Keratinocyte (primary cell): ENCODE measurements around the gene CENPL. TPM values are rescaled to one million over a fixed set of nuclear protein-coding genes. Genes with fewer than 3 reads are reported as not detected.
"Not testable (repeated sequence)": the region's sequence is repeated elsewhere in the genome, so short reads cannot be mapped to it uniquely, and the experiment has no call there.

Source experiments
- DNase-seq: peaks from one replicate; pipeline ENCODE4 v3.0.0-alpha.2; 2011; ENCODE audit warnings: low read depth, missing footprints, low spot score
- FAIRE-seq: peaks from 2 replicates; lab custom pipeline; 2011; peaks lifted over from hg19 to GRCh38; lab: Jason Lieb, UNC
- H2AFZ ChIP-seq: 2 replicates; pipeline ENCODE4 v1.6.0; 2012; ENCODE audit warnings: low read length, control low read depth, inconsistent platforms; ENCODE audit not compliant: control insufficient read depth
- H3K27ac ChIP-seq: 2 replicates; pipeline ENCODE4 v1.5.1; 2011; ENCODE audit warnings: low read length; ENCODE audit not compliant: control insufficient read depth, insufficient read depth
- H3K27me3 ChIP-seq: 3 replicates; pipeline ENCODE4 v1.6.0; 2011; ENCODE audit warnings: low read length; ENCODE audit not compliant: control insufficient read depth, insufficient read depth; ENCODE audit errors: extremely low read depth
- H3K36me3 ChIP-seq, 2 experiments: 2 replicates in 1 of 2; 3 replicates in 1 of 2; pipeline ENCODE4 v1.5.1; 2011; ENCODE audit warnings: low read length in 2 of 2, mild to moderate bottlenecking in 1 of 2; ENCODE audit not compliant: control insufficient read depth in 2 of 2, insufficient read depth in 2 of 2; ENCODE audit errors: extremely low read depth in 1 of 2
- H3K4me1 ChIP-seq: 3 replicates; pipeline ENCODE4 v1.5.1; 2011; ENCODE audit warnings: low read length; ENCODE audit not compliant: control insufficient read depth, insufficient read depth; ENCODE audit errors: extremely low read depth
- H3K4me2 ChIP-seq: 3 replicates; pipeline ENCODE4 v1.6.0; 2011; ENCODE audit warnings: low read depth, low read length; ENCODE audit not compliant: control insufficient read depth, insufficient read depth; ENCODE audit errors: extremely low read depth
- H3K4me3 ChIP-seq, 3 experiments: fragments of 200-600 bp in 1 of 3; sonication (generic) in 1 of 3; 2 replicates in 2 of 3; 3 replicates in 1 of 3; pipeline ENCODE4 v1.5.1; 2011 to 2016; ENCODE audit warnings: low read length in 3 of 3, mild to moderate bottlenecking in 3 of 3, control low read depth in 2 of 3, inconsistent platforms in 1 of 3, low read depth in 1 of 3, mixed read lengths in 1 of 3, mixed run types in 1 of 3, moderate library complexity in 1 of 3; ENCODE audit not compliant: control insufficient read depth in 2 of 3, insufficient read depth in 2 of 3; ENCODE audit errors: extremely low read depth in 1 of 3
- H3K79me2 ChIP-seq: 2 replicates; pipeline ENCODE4 v1.6.0; 2012; ENCODE audit warnings: low read length; ENCODE audit not compliant: control insufficient read depth, insufficient read depth
- H3K9ac ChIP-seq: 3 replicates; pipeline ENCODE4 v1.6.0; 2011; ENCODE audit warnings: low read length; ENCODE audit not compliant: control insufficient read depth, insufficient read depth; ENCODE audit errors: extremely low read depth
- H3K9me1 ChIP-seq: 3 replicates; pipeline ENCODE4 v1.6.0; 2011; ENCODE audit warnings: low read length; ENCODE audit not compliant: control insufficient read depth, insufficient read depth; ENCODE audit errors: extremely low read depth
- H3K9me3 ChIP-seq: 2 replicates; pipeline ENCODE4 v1.5.1; 2012; ENCODE audit warnings: low read depth, low read length; ENCODE audit not compliant: control insufficient read depth
- H4K20me1 ChIP-seq: 3 replicates; pipeline ENCODE4 v1.6.0; 2011; ENCODE audit warnings: low read length; ENCODE audit not compliant: control insufficient read depth, insufficient read depth; ENCODE audit errors: extremely low read depth
- CTCF ChIP-seq, 3 experiments: IDR thresholded peaks in 1 of 3; conservative IDR thresholded peaks in 1 of 3; optimal IDR thresholded peaks in 1 of 3; 2 replicates in 2 of 3; 3 replicates in 1 of 3; pipeline versions ENCODE3 to v1.5.1; 2011; ENCODE audit warnings: low read length in 3 of 3, mild to moderate bottlenecking in 3 of 3, moderate library complexity in 2 of 3, control low read depth in 1 of 3, inconsistent platforms in 1 of 3; ENCODE audit not compliant: insufficient read depth in 2 of 3; ENCODE audit errors: extremely low read depth in 1 of 3
- EZH2 ChIP-seq: IDR thresholded peaks from one replicate; pipeline ENCODE4 v1.6.1; 2012; ENCODE audit warnings: inconsistent platforms, mild to moderate bottlenecking, low read length, moderate library complexity
- dilution Hi-C: fragments of 300-500 bp; cut with MboI; formaldehyde crosslinking; loops from one replicate; pipeline ENCODE4 v1.7.0; 2020; ENCODE audit warnings: low sequenced_read_pairs; ENCODE audit not compliant: extremely low pct_ligation_motif_present
- polyA plus RNA-seq, 5 experiments: library from polyadenylated mRNA; depleted of rRNA in 3 of 5; stranded (reverse) in 3 of 5; stranded (forward) in 1 of 5; unstranded in 1 of 5; fragments of >200 nt; gene quantifications; 1 replicate in 1 of 5; 2 replicates in 3 of 5; 3 replicates in 1 of 5; pipeline versions ENCODE4 v1.2.1 to v1.2.3, GENCODE V29; 2011 to 2012; ENCODE audit warnings: missing spikeins in 2 of 5, low read depth in 1 of 5, low replicate concordance in 1 of 5

CENPL gene
- polyA plus RNA-seq, 1 donor (not counting 4 experiments of a cell fraction or from before 2014, with no cell fraction given), result 9.4 TPM

- Histone ChIP-seq H3K9ac (no peak overlapping the region), H3K4me3 (no peak overlapping the region), H3K79me2 (peaks cover 19% of the 10 kb centered on the region), H3K9me1 (no peaks in the 10 kb centered on the region), H3K4me1 (peaks cover 14% of the 10 kb centered on the region), H2AFZ (no peak overlapping the region), H3K36me3 (peaks cover 20 to 36% of the 10 kb centered on the region in 2 experiments), H3K27ac (no peak overlapping the region), H3K27me3 (no peaks in the 10 kb centered on the region), H4K20me1 (peaks cover 34% of the 10 kb centered on the region), H3K4me2 (no peak overlapping the region), H3K9me3 (no peaks in the 10 kb centered on the region)
- DNase-seq (no peak), FAIRE-seq (no peak)
- TF ChIP-seq EZH2 (no peak), CTCF (optimal IDR thresholded peaks at IDR 0.05 in 1 of 3, IDR thresholded peaks at IDR 0.05 in 1 of 3, conservative IDR thresholded peaks at IDR 0.05 in 1 of 3; ENCODE audit: extremely low read depth in 1 of 3, insufficient read depth in 2 of 3, low read length in 3 of 3) (no peak)
- dilution Hi-C loops, result no loop called here
Observed at GRCh38 chr1:173861731-173862145, 37.1 kb upstream of the CENPL start.

DNA sequence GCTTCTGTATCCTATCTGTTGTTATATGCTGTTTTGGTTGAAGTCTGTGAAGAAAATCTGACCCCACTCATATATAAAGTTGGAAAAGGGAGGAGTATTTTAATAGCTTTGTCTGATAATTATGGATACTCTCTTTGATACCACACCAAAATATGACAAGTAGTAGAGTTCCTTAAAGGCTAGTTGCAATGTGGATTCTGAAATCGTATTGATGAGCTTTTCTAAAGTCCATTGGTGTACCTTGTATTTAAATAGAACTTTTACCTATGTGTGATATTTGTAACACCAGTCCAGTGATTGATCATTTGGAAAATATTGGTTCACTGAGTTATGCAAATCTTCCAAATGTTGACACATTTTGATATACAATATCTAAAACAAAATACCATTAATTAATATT, 35.4 kb upstream of the CENPL start:
- no peak for TF ChIP-seq CTCF (optimal IDR thresholded peaks at IDR 0.05 in 1 of 3, IDR thresholded peaks at IDR 0.05 in 1 of 3, conservative IDR thresholded peaks at IDR 0.05 in 1 of 3; ENCODE audit: extremely low read depth in 1 of 3, insufficient read depth in 2 of 3, low read length in 3 of 3)
- TF ChIP-seq EZH2, result no peak
- dilution Hi-C loops, result no loop called here
- no peak for FAIRE-seq
- Histone ChIP-seq H3K4me1 (peaks cover 5% of the 10 kb centered on the region), H3K9me1 (no peaks in the 10 kb centered on the region), H3K4me2 (no peak overlapping the region), H3K4me3 (no peak overlapping the region), H3K9me3 (no peaks in the 10 kb centered on the region), H3K27me3 (no peaks in the 10 kb centered on the region), H3K27ac (no peak overlapping the region), H3K79me2 (peaks cover 4% of the 10 kb centered on the region), H4K20me1 (peaks cover 18% of the 10 kb centered on the region), H3K9ac (no peak overlapping the region), H3K36me3 (peaks cover 21 to 23% of the 10 kb centered on the region in 2 experiments), H2AFZ (no peak overlapping the region)
- DNase-seq, result no peak

DNA sequence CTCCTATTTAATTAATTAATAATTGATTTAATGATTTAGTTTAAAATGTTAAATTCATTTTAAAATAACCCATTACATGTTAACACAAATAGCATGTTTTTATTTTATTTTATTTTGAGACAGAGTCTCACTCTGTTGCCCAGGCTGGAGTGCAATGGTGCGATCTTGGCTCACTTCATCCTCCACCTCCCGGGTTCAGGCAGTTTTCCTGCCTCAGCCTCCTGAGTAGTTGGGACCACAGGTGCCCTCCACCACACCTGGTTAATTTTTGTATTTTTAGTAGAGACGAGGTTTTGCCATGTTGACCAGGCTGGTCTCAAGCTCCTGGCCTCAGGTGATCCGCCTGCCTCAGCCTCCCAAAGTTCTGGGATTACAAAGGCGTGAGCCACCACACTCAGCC, 34.9 kb upstream of the CENPL start:
- H3K4me3 ChIP-seq, DNase-seq, H3K9me1 ChIP-seq, H3K9me3 ChIP-seq, H3K4me1 ChIP-seq, H3K27ac ChIP-seq, H3K27me3 ChIP-seq, H2AFZ ChIP-seq, dilution Hi-C loops, FAIRE-seq, H3K79me2 ChIP-seq, H3K9ac ChIP-seq, H3K4me2 ChIP-seq: not testable (repeated sequence)
- peaks cover 16 to 19% of the 10 kb centered on the region in 2 experiments for H3K36me3 ChIP-seq
- H4K20me1 ChIP-seq, result peaks cover 12% of the 10 kb centered on the region
